Middle frontal gyrus (tissue), 1 donor: ENCODE measurements around the gene LRP1B.

ENCODE experiments used
- DNase-seq: peaks from one replicate; pipeline ENCODE4 v3.0.0-alpha.2; 2015; ENCODE audit warnings: low spot score; ENCODE audit errors: extremely low spot score

Gene LRP1B

GRCh38 chr2:140641163-140641562 lies 1489.7 kb downstream of the LRP1B start:
- DNase-seq = no peak

GRCh38 chr2:140639628-140640027 lies 1491.2 kb downstream of the LRP1B start:
- no peak for DNase-seq

- DNase-seq = no peak
Observed at GRCh38 chr2:140630557-140630956, 1500.3 kb downstream of the LRP1B start.

- no peak for DNase-seq
Observed at GRCh38 chr2:140627885-140628284, 1502.9 kb downstream of the LRP1B start.

GRCh38 chr2:140627136-140627535 lies 1503.7 kb downstream of the LRP1B start:
- no peak for DNase-seq

- no peak for DNase-seq
Observed at GRCh38 chr2:140624200-140624599, 1506.6 kb downstream of the LRP1B start.

GRCh38 chr2:140621583-140622362 lies 1509.0 kb downstream of the LRP1B start:
- no peak for DNase-seq

- DNase-seq = no peak
Observed at GRCh38 chr2:140604788-140605187, 1526.0 kb downstream of the LRP1B start.

- no peak for DNase-seq
Observed at GRCh38 chr2:140604096-140604495, 1526.7 kb downstream of the LRP1B start.

GRCh38 chr2:140603416-140603815 lies 1527.4 kb downstream of the LRP1B start:
- no peak for DNase-seq

- DNase-seq = no peak
Observed at GRCh38 chr2:140601801-140602200, 1529.0 kb downstream of the LRP1B start.

- no peak for DNase-seq
Observed at GRCh38 chr2:140601342-140601741, 1529.5 kb downstream of the LRP1B start.

GRCh38 chr2:140600116-140600515 lies 1530.7 kb downstream of the LRP1B start:
- no peak for DNase-seq

GRCh38 chr2:140597836-140598235 lies 1533.0 kb downstream of the LRP1B start:
- no peak for DNase-seq

GRCh38 chr2:140597205-140597604 lies 1533.6 kb downstream of the LRP1B start:
- no peak for DNase-seq

- DNase-seq = no peak
Observed at GRCh38 chr2:140596447-140596846, 1534.4 kb downstream of the LRP1B start.

- DNase-seq = no peak
Observed at GRCh38 chr2:140595107-140595506, 1535.7 kb downstream of the LRP1B start.

GRCh38 chr2:140593132-140593531 lies 1537.7 kb downstream of the LRP1B start:
- no peak for DNase-seq

GRCh38 chr2:140589696-140590095 lies 1541.1 kb downstream of the LRP1B start:
- no peak for DNase-seq

GRCh38 chr2:140589273-140589672 lies 1541.5 kb downstream of the LRP1B start:
- DNase-seq = no peak

- DNase-seq = no peak
Observed at GRCh38 chr2:140586379-140586778, 1544.4 kb downstream of the LRP1B start.

GRCh38 chr2:140585016-140585415 lies 1545.8 kb downstream of the LRP1B start:
- DNase-seq = no peak

- no peak for DNase-seq
Observed at GRCh38 chr2:140584471-140584870, 1546.3 kb downstream of the LRP1B start.
